Astrocyte (in vitro differentiated cells and primary cell): ENCODE measurements around the gene ZFPM1.

Source experiments
- EZH2 ChIP-seq: IDR thresholded peaks from 2 replicates; pipeline ENCODE4 v1.6.1; 2012; ENCODE audit warnings: mild to moderate bottlenecking, low read length, inconsistent platforms; ENCODE audit not compliant: insufficient read depth
- TF ChIP-seq, protein P1 (sequence below): IDR thresholded peaks from 2 replicates; pipeline ENCODE4 v1.5.1; 2011; ENCODE audit warnings: low read depth, mild to moderate bottlenecking, inconsistent platforms, low read length, moderate library complexity; ENCODE audit not compliant: insufficient read depth

DNA sequence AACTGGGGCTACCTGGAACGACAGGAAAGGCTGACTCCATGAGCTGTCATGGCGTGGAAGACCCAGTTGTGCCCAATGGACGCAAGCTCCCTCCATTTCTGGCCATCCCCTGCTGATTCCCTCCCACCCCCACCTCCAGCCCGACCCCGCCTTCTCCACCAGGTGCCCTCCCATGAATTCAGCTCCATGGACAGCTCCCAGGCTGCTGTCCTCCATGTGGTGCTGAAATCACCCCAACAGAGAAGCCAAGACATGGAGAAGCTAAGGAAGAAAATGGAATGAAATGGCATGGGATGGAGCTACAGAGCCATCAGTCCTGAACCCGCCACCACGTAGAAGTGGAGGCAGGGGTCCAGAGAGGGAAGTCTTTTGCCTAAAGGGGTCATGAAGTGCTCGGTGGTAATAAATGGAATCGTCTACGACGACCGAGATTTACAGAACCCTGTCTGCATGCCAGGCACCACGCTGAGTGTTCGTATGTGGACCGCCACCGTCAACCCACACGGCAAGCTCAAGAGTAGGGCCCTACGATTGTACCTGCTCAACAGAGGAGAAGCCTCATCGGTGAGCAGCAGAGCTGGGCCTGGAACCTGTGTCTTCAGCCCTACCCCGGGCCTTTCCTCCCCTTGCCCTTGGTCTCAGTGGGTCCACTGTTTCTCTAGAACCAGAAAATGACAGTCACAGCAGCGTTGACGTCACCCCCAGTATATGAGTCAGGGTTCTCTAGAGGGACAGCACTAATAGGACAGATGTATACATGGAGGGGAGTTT lies 107.8 kb downstream of the ZFPM1 start:
- TF ChIP-seq, protein P1, sequence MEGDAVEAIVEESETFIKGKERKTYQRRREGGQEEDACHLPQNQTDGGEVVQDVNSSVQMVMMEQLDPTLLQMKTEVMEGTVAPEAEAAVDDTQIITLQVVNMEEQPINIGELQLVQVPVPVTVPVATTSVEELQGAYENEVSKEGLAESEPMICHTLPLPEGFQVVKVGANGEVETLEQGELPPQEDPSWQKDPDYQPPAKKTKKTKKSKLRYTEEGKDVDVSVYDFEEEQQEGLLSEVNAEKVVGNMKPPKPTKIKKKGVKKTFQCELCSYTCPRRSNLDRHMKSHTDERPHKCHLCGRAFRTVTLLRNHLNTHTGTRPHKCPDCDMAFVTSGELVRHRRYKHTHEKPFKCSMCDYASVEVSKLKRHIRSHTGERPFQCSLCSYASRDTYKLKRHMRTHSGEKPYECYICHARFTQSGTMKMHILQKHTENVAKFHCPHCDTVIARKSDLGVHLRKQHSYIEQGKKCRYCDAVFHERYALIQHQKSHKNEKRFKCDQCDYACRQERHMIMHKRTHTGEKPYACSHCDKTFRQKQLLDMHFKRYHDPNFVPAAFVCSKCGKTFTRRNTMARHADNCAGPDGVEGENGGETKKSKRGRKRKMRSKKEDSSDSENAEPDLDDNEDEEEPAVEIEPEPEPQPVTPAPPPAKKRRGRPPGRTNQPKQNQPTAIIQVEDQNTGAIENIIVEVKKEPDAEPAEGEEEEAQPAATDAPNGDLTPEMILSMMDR, result no peak
- no peak for TF ChIP-seq EZH2
